LNCaP clone FGC (cell line): Measurements from ENCODE around the gene EPB41.

Experiments
- DNase-seq: peaks from one replicate; pipeline ENCODE4 v3.0.0-alpha.2; 2011; ENCODE audit warnings: low read depth
- H3K4me3 ChIP-seq: 2 replicates; pipeline ENCODE4 v1.5.1; 2011; ENCODE audit warnings: mild to moderate bottlenecking, low read depth, low read length, control low read depth
- CTCF ChIP-seq: IDR thresholded peaks from 2 replicates; pipeline ENCODE4 v1.5.1; 2012; ENCODE audit warnings: mild to moderate bottlenecking; ENCODE audit not compliant: control insufficient read depth, insufficient read depth; ENCODE audit errors: extremely low read depth

The EPB41 gene

GRCh38 chr1:29017975-29018712 lies 103.8 kb downstream of the EPB41 start:
- DNase-seq = no peak
- no peak for TF ChIP-seq CTCF
- H3K4me3 ChIP-seq = no peak overlapping the region

- no peak for TF ChIP-seq CTCF
- no peak overlapping the region for H3K4me3 ChIP-seq
- DNase-seq = no peak
These were observed 108.3 kb downstream of the EPB41 start for GRCh38 chr1:29022620-29023019.

DNA sequence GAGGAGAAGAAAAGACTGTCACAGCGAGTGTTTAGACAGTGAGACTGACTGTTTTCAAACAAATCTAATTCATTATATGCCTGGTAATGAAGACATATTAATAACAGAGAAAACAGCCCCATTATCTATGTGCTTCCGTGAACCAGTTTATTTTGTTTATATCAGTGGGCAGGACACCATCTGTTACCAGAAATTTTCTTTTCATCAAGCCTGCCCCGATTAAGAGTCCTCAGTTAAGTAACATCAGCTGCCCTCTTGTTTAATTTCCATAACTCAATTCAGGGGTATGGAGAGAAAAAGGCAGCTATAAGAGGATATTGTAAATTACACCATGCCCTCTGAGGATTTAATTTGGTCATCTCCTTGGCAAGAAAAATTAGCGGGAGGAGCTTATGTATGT lies 115.3 kb downstream of the EPB41 start:
- no peak for TF ChIP-seq CTCF
- no peak overlapping the region for H3K4me3 ChIP-seq
- no peak for DNase-seq

- H3K4me3 ChIP-seq = no peak overlapping the region
- no peak for TF ChIP-seq CTCF
- no peak for DNase-seq
These were observed 118.5 kb downstream of the EPB41 start for GRCh38 chr1:29032841-29033240.

GRCh38 chr1:29033829-29034466 lies 119.6 kb downstream of the EPB41 start:
- TF ChIP-seq CTCF = peak; percentile 58
- no peak overlapping the region for H3K4me3 ChIP-seq
- peak; percentile 35 for DNase-seq

DNA sequence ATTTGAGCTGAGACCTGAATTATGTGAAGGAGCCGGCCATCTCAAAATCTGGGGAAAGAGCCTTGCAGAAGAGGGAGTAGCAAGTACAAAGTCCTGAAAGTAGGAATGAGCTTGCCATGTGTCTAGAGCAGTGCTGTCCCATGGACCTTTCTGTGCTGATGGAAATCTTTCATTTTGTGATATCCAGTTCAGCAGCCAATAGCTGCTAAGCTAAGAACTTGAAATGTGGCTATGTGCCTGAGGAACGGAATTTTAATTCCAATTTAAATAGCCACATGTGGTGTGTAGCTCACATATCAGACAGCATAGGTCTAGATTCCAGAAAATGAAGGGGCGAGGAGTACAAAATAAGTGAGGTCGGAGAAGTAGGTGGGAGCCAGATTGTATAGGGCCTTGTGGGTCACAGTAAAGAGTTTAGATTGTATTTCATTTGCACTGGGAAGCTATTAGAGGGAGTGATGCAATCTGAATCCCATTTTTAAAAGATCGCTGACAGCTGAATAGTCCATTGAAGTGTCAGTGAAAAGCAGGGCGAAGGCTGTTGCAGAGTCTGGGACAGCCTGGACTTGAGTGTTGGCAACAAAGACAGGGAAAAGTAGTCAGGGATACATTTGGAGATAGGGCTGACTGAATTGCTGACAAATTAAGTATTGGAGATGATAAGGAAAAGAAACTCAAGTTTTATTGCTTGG lies 129.1 kb downstream of the EPB41 start:
- DNase-seq = no peak
- TF ChIP-seq CTCF = no peak
- no peak overlapping the region for H3K4me3 ChIP-seq
